NB4 (cell line): ENCODE measurements around the gene INTS1.

ENCODE experiments used
- CTCF ChIP-seq: IDR thresholded peaks from one replicate; pipeline ENCODE4 v1.5.1; 2012; ENCODE audit warnings: low read depth, low read length
- POLR2A ChIP-seq: IDR thresholded peaks from 2 replicates; pipeline ENCODE4 v1.6.1; 2011; ENCODE audit warnings: mild to moderate bottlenecking; ENCODE audit not compliant: insufficient read length; ENCODE audit errors: extremely low read depth

GRCh38 chr7:1450431-1450830, 53.8 kb downstream of the INTS1 start:
- TF ChIP-seq POLR2A, result no peak
- no peak for TF ChIP-seq CTCF
